Activated gamma-delta T cell treated with anti-CD3 and anti-CD28 coated beads, Interleukin-2, amount 50 U/mL, for 16 hours (primary cell): ENCODE data around the gene OR52A5.

ENCODE experiments used
- DNase-seq: peaks from one replicate; pipeline ENCODE4 v3.0.0-alpha.2; 2020; ENCODE audit warnings: low read depth

OR52A5 gene

GRCh38 chr11:5115339-5115738, 22.8 kb downstream of the OR52A5 start:
- no peak for DNase-seq

- DNase-seq, result no peak
Measured at GRCh38 chr11:5107285-5107684, 30.9 kb downstream of the OR52A5 start.

GRCh38 chr11:5103066-5103465, 35.1 kb downstream of the OR52A5 start:
- no peak for DNase-seq

GRCh38 chr11:5102246-5102645, 35.9 kb downstream of the OR52A5 start:
- DNase-seq, result no peak

DNA sequence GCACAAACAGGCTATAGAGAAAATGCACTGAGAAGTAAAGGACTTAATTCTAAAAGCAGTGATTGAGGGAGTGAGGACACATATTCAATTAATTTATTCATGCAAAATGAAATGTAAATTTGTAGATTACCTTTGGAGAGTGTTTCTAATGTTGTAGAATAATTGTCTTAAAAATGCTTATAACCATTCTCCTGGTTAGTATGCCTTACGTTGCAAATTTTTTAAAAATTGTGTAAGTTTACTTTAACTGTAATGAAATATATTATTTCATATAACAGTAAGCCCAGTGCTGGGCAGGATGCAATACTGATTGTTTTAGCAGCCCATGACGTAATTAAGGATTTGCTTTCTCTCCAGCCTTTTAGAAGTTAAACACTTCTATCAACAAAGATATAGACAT, 42.1 kb downstream of the OR52A5 start:
- no peak for DNase-seq

- DNase-seq, result no peak
Measured at GRCh38 chr11:5092821-5093585, 45.2 kb downstream of the OR52A5 start.

- no peak for DNase-seq
Measured at GRCh38 chr11:5090668-5091067, 47.5 kb downstream of the OR52A5 start.

- no peak for DNase-seq
Measured at GRCh38 chr11:5088556-5088955, 49.6 kb downstream of the OR52A5 start.

DNA sequence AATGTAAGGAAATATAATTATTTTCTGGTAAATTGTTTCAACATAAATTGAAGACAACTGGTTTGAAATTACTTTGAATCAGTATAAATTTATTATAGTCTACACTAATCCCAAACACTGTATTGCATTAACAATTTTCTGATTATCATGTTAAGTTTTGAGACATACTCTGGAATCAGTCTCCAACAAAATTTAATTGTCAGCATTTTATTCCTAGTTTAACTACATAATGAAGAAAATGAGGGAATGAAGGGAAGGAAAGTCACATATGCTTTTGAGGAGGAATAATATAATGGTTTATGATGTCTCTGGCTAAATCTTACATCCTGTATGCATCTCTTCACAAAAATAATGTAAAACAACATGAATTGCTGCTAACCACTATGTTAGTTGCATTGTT, 54.6 kb downstream of the OR52A5 start:
- DNase-seq, result no peak

GRCh38 chr11:5081405-5081804, 56.8 kb downstream of the OR52A5 start:
- no peak for DNase-seq
